OCI-LY1 (cell line): ENCODE data around the gene PPP1R12A.

ENCODE experiments used
- CTCF ChIP-seq: fragments of 200-600 bp; sonication (generic), shearing (Covaris generic); IDR thresholded peaks from 2 replicates; pipeline ENCODE4 v1.5.1; 2017; ENCODE audit warnings: mild to moderate bottlenecking, antibody characterized with exemption, low read length, moderate library complexity, mixed read lengths
- EZH2 ChIP-seq: fragments of 200-600 bp; sonication (generic), shearing (Covaris generic); IDR thresholded peaks from 2 replicates; pipeline ENCODE4 v1.8.0; 2017; ENCODE audit warnings: borderline replicate concordance, mixed run types, mild to moderate bottlenecking, antibody characterized with exemption, low read length, moderate library complexity, mixed read lengths

- TF ChIP-seq CTCF = no peak
- TF ChIP-seq EZH2 = no peak
These were observed 3.9 kb upstream of the PPP1R12A start for GRCh38 chr12:79938843-79939242.
